GM12878 (cell line): ENCODE results near the gene NDUFB4.

Source experiments
- ATF3 ChIP-seq: IDR thresholded peaks from 2 replicates; pipeline ENCODE4 v1.6.1; 2011; ENCODE audit warnings: low read depth, mild to moderate bottlenecking, low read length, moderate library complexity, borderline replicate concordance; ENCODE audit errors: extremely low read depth
- CEBPB ChIP-seq, 2 experiments: fragments of 150-350 bp in 1 of 2; IDR thresholded peaks; 2 replicates each; pipeline ENCODE4 v1.6.1; 2012 to 2014; ENCODE audit warnings: low read depth in 2 of 2, low read length in 2 of 2, borderline replicate concordance in 1 of 2, inconsistent platforms in 1 of 2
- CTCF ChIP-seq, 3 experiments: IDR thresholded peaks in 2 of 3; conservative IDR thresholded peaks in 1 of 3; 2 replicates each; pipeline ENCODE4 v1.5.1; 2011; ENCODE audit warnings: low read depth in 3 of 3, low read length in 3 of 3, mild to moderate bottlenecking in 3 of 3, control low read depth in 2 of 3, moderate library complexity in 2 of 3, inconsistent platforms in 1 of 3, mixed read lengths in 1 of 3; ENCODE audit not compliant: control insufficient read depth in 2 of 3, insufficient read depth in 1 of 3; ENCODE audit errors: extremely low read depth in 1 of 3
- EZH2 ChIP-seq: IDR thresholded peaks from 2 replicates; pipeline ENCODE4 v1.6.1; 2012; ENCODE audit warnings: low read depth, mild to moderate bottlenecking, control low read depth, inconsistent platforms, low read length, borderline replicate concordance; ENCODE audit not compliant: control insufficient read depth
- FOXM1 ChIP-seq: IDR thresholded peaks from 2 replicates; pipeline ENCODE4 v1.6.1; 2012; ENCODE audit warnings: low read depth, mild to moderate bottlenecking, inconsistent platforms, low read length, moderate library complexity
- MTA2 ChIP-seq: fragments of 450-650 bp; IDR thresholded peaks from 2 replicates; pipeline ENCODE4 v1.6.1; 2016; ENCODE audit warnings: low read depth, mild to moderate bottlenecking, moderate library complexity
- MTA3 ChIP-seq: IDR thresholded peaks from 2 replicates; pipeline ENCODE4 v1.6.1; 2012; ENCODE audit warnings: low read length, inconsistent platforms, borderline replicate concordance
- REST ChIP-seq: IDR thresholded peaks from 2 replicates; pipeline ENCODE4 v1.6.1; 2012; ENCODE audit warnings: mild to moderate bottlenecking, low read depth, low read length
- SMC3 ChIP-seq: IDR thresholded peaks from 2 replicates; pipeline ENCODE4 v1.6.1; 2011; ENCODE audit warnings: low read length, improper control_type of control experiment, borderline replicate concordance
- SPI1 ChIP-seq: IDR thresholded peaks from 2 replicates; pipeline ENCODE4 v1.6.1; 2011; ENCODE audit warnings: low read depth, mild to moderate bottlenecking, low read length, moderate library complexity, borderline replicate concordance; ENCODE audit not compliant: insufficient read depth

GRCh38 chr3:120568598-120568997 is 27.5 kb upstream of the NDUFB4 start:
- TF ChIP-seq CTCF (IDR thresholded peaks at IDR 0.05 in 2 of 3, conservative IDR thresholded peaks at IDR 0.05 in 1 of 3; ENCODE audit: control insufficient read depth in 2 of 3, extremely low read depth in 1 of 3, insufficient read depth in 1 of 3, low read depth in 3 of 3, low read length in 3 of 3) (no peak), FOXM1 (no peak), SPI1 (no peak), ATF3 (no peak), REST (no peak), MTA3 (no peak), EZH2 (no peak), MTA2 (no peak), SMC3 (no peak), CEBPB (IDR thresholded peaks at IDR 0.05; ENCODE audit: borderline replicate concordance in 1 of 2, low read depth in 2 of 2, low read length in 2 of 2) (no peak)
